ENCODE results near the gene TIMM21. TPM values are rescaled to one million over a fixed set of nuclear protein-coding genes. Genes with fewer than 3 reads are reported as not detected.

The TIMM21 gene
- total and polyA plus RNA-seq, 9 of the 15 experiments (the other 6 are each of a cell fraction or from before 2014, with no cell fraction given): 54.7 to 229 (median 83.3) TPM

DNA sequence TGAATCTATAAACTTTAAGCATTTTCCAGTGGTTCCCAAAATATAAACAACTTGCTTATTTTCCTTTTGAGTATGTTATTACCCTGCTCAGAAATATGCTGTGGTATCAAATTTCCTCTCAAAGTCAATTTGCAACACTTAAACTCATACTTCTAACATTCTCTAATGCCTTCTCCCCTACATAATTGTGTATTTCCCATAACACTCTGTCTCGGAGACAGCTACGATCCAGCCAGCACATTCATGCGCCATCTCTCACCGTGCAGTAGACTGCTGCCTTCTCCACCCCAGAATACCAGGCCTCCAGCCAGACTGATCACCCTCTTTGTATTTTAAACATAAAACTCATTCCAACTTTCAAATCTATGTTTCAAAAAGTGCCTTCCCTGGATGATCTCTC lies 41.8 kb downstream of the TIMM21 start (continued):
- no peak for TF ChIP-seq SREBF1 (IDR thresholded peaks at IDR 0.05; ENCODE audit: borderline replicate concordance, low read depth, low read length)
- TF ChIP-seq, protein P1, sequence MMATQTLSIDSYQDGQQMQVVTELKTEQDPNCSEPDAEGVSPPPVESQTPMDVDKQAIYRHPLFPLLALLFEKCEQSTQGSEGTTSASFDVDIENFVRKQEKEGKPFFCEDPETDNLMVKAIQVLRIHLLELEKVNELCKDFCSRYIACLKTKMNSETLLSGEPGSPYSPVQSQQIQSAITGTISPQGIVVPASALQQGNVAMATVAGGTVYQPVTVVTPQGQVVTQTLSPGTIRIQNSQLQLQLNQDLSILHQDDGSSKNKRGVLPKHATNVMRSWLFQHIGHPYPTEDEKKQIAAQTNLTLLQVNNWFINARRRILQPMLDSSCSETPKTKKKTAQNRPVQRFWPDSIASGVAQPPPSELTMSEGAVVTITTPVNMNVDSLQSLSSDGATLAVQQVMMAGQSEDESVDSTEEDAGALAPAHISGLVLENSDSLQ (IDR thresholded peaks at IDR 0.05): no peak
- TF ChIP-seq, protein P2, sequence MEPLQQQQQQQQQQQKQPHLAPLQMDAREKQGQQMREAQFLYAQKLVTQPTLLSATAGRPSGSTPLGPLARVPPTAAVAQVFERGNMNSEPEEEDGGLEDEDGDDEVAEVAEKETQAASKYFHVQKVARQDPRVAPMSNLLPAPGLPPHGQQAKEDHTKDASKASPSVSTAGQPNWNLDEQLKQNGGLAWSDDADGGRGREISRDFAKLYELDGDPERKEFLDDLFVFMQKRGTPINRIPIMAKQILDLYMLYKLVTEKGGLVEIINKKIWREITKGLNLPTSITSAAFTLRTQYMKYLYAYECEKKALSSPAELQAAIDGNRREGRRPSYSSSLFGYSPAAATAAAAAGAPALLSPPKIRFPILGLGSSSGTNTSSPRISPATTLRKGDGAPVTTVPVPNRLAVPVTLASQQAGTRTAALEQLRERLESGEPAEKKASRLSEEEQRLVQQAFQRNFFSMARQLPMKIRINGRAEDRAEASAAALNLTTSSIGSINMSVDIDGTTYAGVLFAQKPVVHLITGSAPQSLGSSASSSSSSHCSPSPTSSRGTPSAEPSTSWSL (CRISPR knock-in tag; IDR thresholded peaks at IDR 0.05; ENCODE audit: borderline replicate concordance): no peak

DNA sequence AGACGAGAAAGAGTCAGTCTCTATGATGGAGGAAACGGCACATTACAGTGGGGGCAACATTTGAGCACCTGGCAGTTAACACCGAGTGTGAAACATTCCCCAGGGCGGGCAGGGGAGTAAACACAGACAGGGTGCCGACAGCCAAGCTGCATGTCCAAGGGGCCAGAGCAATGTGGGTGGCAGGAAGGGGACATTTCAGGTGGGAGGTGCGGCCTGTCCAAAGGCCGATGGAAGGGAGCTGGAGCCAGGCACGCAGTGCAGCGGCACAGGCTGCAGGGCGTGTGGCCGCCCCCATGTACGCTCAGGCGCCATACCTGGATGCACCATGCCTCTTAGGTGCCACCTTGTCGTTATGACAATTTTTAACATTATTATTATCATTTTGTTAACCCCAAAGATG lies 43.3 kb downstream of the TIMM21 start:
- in situ Hi-C loops (cut with MboI) (no loop called here), intact Hi-C loops (cut with micrococcal nuclease) (no loop called here)
- H2AFZ ChIP-seq (ENCODE audit: low read depth, low read length): no peak overlapping the region
- no peak overlapping the region for H3K4me2 ChIP-seq (ENCODE audit: insufficient read depth, low read length)
- H3K4me1 ChIP-seq (replicated peaks in 1 of 2; ENCODE audit: control insufficient read depth in 2 of 2, insufficient read depth in 2 of 2, low read length in 2 of 2): no peaks in the 10 kb centered on the region; a peak in 2 of 5 replicates
- no peaks in the 10 kb centered on the region for H3K9me1 ChIP-seq (ENCODE audit: control insufficient read depth, insufficient read depth, low read length)
- ChIA-PET CTCF (ENCODE audit: low intra/inter-chr PET ratio) (no interaction called here), POLR2A (no interaction called here)
- H3K79me2 ChIP-seq (ENCODE audit: control insufficient read depth, insufficient read depth, low read length): no peaks in the 10 kb centered on the region
- DNase-seq (ENCODE audit: extremely low read depth in 1 of 4, low spot score in 3 of 4): no peak
- no peaks in the 10 kb centered on the region for H4K20me1 ChIP-seq (replicated peaks; ENCODE audit: control insufficient read depth, insufficient read depth, low read length)
- H3K36me3 ChIP-seq (ENCODE audit: control insufficient read depth, insufficient read depth, low read length): no peaks in the 10 kb centered on the region
- WGBS (ENCODE audit: insufficient coverage, low coverage, missing lambda C conversion rate): 33% methylated on average over 13 of the region's 14 CpGs
- no peak for FAIRE-seq
- no peaks in the 10 kb centered on the region for H3K9me3 ChIP-seq (replicated peaks; ENCODE audit: control insufficient read depth, insufficient read depth, low read depth, low read length)
- ATAC-seq: no peak
- H3K27me3 ChIP-seq (ENCODE audit: control insufficient read depth in 2 of 2, insufficient read depth in 2 of 2, low read length in 2 of 2): peaks cover 0 to 5% of the 10 kb centered on the region in 2 experiments; a peak in 1 of 5 replicates
- H3K27ac ChIP-seq (ENCODE audit: extremely low read depth, low read depth, low read length): no peak overlapping the region
- H3K4me3 ChIP-seq: no peak overlapping the region
- BruUV-seq (replicated peaks): no TSS peak
- H3K9ac ChIP-seq (ENCODE audit: insufficient read depth in 1 of 2, low read depth in 2 of 2, low read length in 2 of 2): no peak overlapping the region
- TF ChIP-seq, protein P3, sequence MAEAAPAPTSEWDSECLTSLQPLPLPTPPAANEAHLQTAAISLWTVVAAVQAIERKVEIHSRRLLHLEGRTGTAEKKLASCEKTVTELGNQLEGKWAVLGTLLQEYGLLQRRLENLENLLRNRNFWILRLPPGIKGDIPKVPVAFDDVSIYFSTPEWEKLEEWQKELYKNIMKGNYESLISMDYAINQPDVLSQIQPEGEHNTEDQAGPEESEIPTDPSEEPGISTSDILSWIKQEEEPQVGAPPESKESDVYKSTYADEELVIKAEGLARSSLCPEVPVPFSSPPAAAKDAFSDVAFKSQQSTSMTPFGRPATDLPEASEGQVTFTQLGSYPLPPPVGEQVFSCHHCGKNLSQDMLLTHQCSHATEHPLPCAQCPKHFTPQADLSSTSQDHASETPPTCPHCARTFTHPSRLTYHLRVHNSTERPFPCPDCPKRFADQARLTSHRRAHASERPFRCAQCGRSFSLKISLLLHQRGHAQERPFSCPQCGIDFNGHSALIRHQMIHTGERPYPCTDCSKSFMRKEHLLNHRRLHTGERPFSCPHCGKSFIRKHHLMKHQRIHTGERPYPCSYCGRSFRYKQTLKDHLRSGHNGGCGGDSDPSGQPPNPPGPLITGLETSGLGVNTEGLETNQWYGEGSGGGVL (CRISPR knock-in tag; IDR thresholded peaks at IDR 0.05): no peak
- no peak for TF ChIP-seq SPI1 (IDR thresholded peaks at IDR 0.05; ENCODE audit: borderline replicate concordance, low read depth, low read length)
- TF ChIP-seq DACH1 (IDR thresholded peaks at IDR 0.05; ENCODE audit: partially characterized antibody): no peak
- TF ChIP-seq KDM4B (IDR thresholded peaks at IDR 0.05; ENCODE audit: borderline replicate concordance in 2 of 2, low read depth in 1 of 2): no peak
- TF ChIP-seq L3MBTL2 (IDR thresholded peaks at IDR 0.05): no peak
- TF ChIP-seq CXXC5 (CRISPR knock-in tag; IDR thresholded peaks at IDR 0.05): no peak
- no peak for TF ChIP-seq DPF2 (IDR thresholded peaks at IDR 0.05)
- TF ChIP-seq, protein P4, sequence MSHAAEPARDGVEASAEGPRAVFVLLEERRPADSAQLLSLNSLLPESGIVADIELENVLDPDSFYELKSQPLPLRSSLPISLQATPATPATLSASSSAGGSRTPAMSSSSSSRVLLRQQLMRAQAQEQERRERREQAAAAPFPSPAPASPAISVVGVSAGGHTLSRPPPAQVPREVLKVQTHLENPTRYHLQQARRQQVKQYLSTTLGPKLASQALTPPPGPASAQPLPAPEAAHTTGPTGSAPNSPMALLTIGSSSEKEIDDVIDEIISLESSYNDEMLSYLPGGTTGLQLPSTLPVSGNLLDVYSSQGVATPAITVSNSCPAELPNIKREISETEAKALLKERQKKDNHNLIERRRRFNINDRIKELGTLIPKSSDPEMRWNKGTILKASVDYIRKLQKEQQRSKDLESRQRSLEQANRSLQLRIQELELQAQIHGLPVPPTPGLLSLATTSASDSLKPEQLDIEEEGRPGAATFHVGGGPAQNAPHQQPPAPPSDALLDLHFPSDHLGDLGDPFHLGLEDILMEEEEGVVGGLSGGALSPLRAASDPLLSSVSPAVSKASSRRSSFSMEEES (CRISPR knock-in tag; IDR thresholded peaks at IDR 0.05): no peak
- TF ChIP-seq, protein P5, sequence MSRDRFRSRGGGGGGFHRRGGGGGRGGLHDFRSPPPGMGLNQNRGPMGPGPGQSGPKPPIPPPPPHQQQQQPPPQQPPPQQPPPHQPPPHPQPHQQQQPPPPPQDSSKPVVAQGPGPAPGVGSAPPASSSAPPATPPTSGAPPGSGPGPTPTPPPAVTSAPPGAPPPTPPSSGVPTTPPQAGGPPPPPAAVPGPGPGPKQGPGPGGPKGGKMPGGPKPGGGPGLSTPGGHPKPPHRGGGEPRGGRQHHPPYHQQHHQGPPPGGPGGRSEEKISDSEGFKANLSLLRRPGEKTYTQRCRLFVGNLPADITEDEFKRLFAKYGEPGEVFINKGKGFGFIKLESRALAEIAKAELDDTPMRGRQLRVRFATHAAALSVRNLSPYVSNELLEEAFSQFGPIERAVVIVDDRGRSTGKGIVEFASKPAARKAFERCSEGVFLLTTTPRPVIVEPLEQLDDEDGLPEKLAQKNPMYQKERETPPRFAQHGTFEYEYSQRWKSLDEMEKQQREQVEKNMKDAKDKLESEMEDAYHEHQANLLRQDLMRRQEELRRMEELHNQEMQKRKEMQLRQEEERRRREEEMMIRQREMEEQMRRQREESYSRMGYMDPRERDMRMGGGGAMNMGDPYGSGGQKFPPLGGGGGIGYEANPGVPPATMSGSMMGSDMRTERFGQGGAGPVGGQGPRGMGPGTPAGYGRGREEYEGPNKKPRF (IDR thresholded peaks at IDR 0.05; ENCODE audit: low read depth, low read length): no peak
- no peak for TF ChIP-seq MTA3 (IDR thresholded peaks at IDR 0.05; ENCODE audit: borderline replicate concordance)

All from K562 (cell line).